AG04449 (cell line): ENCODE results near the gene CHST8.

Experiments
- CTCF ChIA-PET: fragments of 350-600 bp; formaldehyde crosslinking; extraction: SDS; loops from one replicate; lab custom pipeline; 2021; ENCODE audit warnings: antibody characterized with exemption; lab: Yijun Ruan, JAX
- POLR2A ChIA-PET: fragments of 400-600, 350-600 bp; formaldehyde crosslinking; extraction: SDS; loops from one replicate; lab custom pipeline; 2020; ENCODE audit warnings: antibody characterized with exemption, inconsistent platforms; lab: Yijun Ruan, JAX
- DNase-seq: peaks from one replicate; pipeline ENCODE4 v3.0.0-alpha.2; 2010; ENCODE audit warnings: low read depth, low spot score
- H3K4me3 ChIP-seq: 2 replicates; pipeline ENCODE4 v1.5.1; 2011; ENCODE audit warnings: low read depth, mild to moderate bottlenecking, control low read depth, low read length
- TF ChIP-seq, protein P1 (sequence below): IDR thresholded peaks from one replicate; pipeline ENCODE4 v1.5.1; 2011; ENCODE audit warnings: mild to moderate bottlenecking, moderate library complexity, low read length, control low read depth, inconsistent platforms; ENCODE audit not compliant: insufficient read depth; ENCODE audit errors: missing control alignments

The CHST8 gene

DNA sequence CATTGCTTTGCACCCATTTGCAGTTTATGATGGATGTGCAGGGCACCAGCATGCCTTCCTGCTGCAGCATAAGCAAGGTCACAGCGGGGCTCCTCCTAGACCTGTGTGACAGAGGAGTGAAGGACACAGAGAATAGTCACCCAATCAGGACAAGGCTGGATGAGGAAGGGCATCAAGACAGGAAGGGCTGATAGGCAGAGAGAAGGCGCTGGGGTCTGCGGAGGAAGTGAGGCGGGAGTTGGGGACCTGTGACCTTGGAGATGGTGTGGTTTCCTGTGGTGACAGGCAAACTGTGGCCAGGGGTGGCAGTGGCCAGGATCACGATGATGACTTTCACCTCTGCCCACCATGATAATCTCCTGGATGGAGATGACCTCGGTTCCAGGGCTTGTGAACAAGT is 158.5 kb downstream of the CHST8 start:
- H3K4me3 ChIP-seq = no peak overlapping the region
- POLR2A ChIA-PET = no interaction called here
- TF ChIP-seq, protein P1, sequence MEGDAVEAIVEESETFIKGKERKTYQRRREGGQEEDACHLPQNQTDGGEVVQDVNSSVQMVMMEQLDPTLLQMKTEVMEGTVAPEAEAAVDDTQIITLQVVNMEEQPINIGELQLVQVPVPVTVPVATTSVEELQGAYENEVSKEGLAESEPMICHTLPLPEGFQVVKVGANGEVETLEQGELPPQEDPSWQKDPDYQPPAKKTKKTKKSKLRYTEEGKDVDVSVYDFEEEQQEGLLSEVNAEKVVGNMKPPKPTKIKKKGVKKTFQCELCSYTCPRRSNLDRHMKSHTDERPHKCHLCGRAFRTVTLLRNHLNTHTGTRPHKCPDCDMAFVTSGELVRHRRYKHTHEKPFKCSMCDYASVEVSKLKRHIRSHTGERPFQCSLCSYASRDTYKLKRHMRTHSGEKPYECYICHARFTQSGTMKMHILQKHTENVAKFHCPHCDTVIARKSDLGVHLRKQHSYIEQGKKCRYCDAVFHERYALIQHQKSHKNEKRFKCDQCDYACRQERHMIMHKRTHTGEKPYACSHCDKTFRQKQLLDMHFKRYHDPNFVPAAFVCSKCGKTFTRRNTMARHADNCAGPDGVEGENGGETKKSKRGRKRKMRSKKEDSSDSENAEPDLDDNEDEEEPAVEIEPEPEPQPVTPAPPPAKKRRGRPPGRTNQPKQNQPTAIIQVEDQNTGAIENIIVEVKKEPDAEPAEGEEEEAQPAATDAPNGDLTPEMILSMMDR = no peak
- no peak for DNase-seq
- CTCF ChIA-PET = interaction anchor here (0.8 to 10.3 kb wide), 13 partner anchors 8 to 368 kb away, joined by 3 to 223 read pairs (median 16); no protein-coding TSS in a partner anchor

DNA sequence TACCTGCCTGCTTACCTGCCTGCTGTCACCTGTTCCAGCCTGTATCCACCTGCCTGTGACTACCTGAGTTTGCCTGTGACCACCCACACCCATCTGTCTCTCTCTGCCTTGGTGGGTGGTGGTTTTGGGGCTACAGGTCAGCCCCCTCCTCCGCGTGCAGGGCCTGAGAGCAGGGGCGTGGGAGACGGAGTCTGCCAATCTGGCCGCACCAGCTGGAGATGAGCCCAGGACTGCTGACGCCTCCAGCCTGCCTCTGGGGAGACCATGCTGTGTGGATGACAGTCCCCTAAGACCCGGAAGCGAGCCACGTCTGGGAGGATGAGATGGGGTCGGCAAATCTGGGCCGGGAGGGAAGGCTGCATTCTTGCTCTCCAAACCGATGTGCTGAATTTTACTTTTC is 159.0 kb downstream of the CHST8 start:
- TF ChIP-seq, protein P1 = no peak
- no peak overlapping the region for H3K4me3 ChIP-seq
- no peak for DNase-seq
- ChIA-PET POLR2A (no interaction called here), CTCF (interaction anchor here (0.7 to 10.3 kb wide), 4 partner anchors 216 to 321 kb away, joined by 4 to 223 read pairs (median 64); no protein-coding TSS in a partner anchor)

DNA sequence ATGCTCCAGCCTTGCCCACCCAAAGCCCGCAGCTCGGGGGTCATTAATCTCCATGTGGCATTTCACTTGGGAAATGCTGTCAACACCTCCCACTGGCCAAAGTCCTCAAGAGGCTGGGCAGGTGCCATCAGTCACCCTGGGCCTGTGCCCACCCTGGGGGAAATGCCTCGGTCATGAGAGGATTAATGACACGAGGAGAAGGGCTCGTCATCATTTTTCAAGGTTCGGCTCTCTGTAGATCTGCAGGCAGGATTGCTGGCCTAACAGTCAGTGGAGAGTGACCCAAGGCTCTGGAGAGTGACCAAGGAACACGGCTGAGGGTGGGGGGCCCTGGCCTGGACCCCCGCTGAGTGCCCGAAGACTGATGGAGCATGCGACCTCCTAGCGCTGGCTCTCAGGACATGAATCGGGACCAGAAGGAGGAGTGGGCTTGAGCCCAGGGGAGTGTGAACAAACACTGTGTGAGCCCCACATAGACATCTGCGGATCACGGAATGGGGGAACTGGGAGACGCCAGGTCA is 159.7 kb downstream of the CHST8 start:
- ChIA-PET CTCF (interaction anchor here (0.7 to 10.3 kb wide), 6 partner anchors 9 to 320 kb away, joined by 4 to 223 read pairs (median 5); no protein-coding TSS in a partner anchor), POLR2A (no interaction called here)
- no peak for DNase-seq
- no peak overlapping the region for H3K4me3 ChIP-seq
- TF ChIP-seq, protein P1 = no peak

DNA sequence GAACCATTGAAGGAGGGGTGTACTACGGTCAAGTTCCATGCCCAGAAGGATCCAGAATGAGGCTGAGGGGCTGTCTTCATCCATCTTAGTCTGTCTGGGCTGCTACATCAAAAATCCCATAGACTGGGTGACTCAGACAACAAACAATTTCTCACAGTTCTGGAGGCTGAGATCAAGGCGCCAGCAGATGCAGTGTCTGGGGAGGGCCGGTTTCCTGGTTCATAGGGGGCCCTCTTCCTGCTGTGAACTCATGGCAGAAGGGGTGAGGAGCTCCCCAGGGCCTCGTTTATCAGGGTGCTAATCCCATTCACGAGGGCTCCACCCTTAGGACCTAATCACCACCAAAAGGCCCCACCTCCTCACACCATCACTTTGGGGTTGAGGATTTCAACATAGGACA is 160.2 kb downstream of the CHST8 start:
- DNase-seq = no peak
- CTCF ChIA-PET = interaction anchor here (0.6 to 10.3 kb wide), 6 partner anchors 10 to 635 kb away, joined by 3 to 223 read pairs (median 5); no protein-coding TSS in a partner anchor

DNA sequence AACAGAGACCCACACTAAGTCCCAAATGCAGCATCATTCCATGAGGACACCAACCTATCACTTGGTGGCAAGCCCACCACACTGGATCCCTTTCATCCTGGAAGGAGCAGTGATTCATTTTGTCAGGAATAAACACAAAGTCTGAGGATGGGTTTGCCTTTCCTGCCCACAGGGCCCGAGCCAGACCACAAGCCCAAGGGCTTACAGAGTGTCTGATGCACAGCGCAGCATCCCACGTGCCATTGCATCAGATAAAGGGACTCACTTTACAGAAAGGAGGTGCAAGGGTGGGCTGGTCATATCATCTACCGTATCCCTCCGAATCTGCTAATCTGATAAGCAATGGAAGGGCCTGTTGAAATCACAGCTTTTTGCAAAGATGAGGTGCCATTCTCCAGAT is 162.7 kb downstream of the CHST8 start:
- DNase-seq = no peak
- H3K4me3 ChIP-seq = no peak overlapping the region
- CTCF ChIA-PET = interaction anchor here (1.0 to 10.3 kb wide), 7 partner anchors 10 to 361 kb away, joined by 4 to 223 read pairs (median 11); partner anchors contain the start of gene KCTD15
- TF ChIP-seq, protein P1 = no peak
- POLR2A ChIA-PET = no interaction called here

More for the DNA sequence above, 160.2 kb downstream of the CHST8 start:
- TF ChIP-seq, protein P1 = no peak
- H3K4me3 ChIP-seq = no peak overlapping the region
- POLR2A ChIA-PET = no interaction called here

DNA sequence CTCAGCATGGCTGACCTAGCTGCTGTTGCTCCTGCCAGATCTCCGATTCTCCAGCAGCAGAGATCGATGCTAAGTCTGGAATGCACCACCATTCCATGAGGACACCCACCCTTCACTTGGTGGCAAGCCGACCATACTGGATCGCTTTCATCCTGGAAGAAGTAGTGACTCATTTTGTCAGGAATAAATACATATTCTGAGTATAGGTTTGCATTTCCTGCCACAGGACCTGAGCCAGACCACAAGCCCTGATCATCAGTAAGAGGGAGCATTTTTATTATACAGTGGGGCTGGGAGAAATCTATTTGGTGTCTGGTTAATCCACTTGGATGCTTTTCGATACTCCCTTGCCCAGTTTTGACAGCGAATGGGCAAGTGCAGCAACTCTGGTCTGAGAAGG is 164.0 kb downstream of the CHST8 start:
- TF ChIP-seq, protein P1 = no peak
- no peak for DNase-seq
- ChIA-PET POLR2A (interaction anchor here (0.8 kb wide), 1 partner anchor 9 kb away, joined by 3 read pairs; no protein-coding TSS in a partner anchor), CTCF (interaction anchor here (0.9 to 10.3 kb wide), 9 partner anchors 8 to 360 kb away, joined by 3 to 223 read pairs (median 11); partner anchors contain the start of gene KCTD15)
- no peak overlapping the region for H3K4me3 ChIP-seq
